Measurements from ENCODE around the gene MROH2B. TPM values are rescaled to one million over a fixed set of nuclear protein-coding genes. Genes with fewer than 3 reads are reported as not detected.
"Not testable (repeated sequence)": the region's sequence is repeated elsewhere in the genome, so short reads cannot be mapped to it uniquely, and the experiment has no call there.

MROH2B gene
- total RNA-seq, 1 experiment from 2014 or later, result not detected

DNA sequence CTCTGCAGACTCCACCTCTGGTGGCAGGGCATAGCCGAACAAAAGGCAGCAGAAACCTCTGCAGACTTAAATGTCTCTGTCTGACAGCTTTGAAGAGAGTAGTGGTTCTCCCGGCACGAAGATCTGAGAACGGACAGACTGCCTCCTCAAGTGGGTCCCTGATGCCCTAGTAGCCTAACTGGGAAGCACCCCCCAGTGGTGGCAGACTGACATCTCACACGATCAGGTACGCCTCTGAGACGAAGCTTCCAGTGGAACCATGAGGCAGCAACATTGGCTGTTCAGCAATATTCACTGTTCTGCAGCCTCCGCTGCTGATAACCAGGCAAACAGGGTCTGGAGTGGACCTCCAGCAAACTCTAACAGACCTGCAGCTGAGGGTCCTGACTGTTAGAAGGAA is 48.5 kb downstream of the MROH2B start:
- DNase-seq (ENCODE audit: low spot score), result not testable (repeated sequence)

DNA sequence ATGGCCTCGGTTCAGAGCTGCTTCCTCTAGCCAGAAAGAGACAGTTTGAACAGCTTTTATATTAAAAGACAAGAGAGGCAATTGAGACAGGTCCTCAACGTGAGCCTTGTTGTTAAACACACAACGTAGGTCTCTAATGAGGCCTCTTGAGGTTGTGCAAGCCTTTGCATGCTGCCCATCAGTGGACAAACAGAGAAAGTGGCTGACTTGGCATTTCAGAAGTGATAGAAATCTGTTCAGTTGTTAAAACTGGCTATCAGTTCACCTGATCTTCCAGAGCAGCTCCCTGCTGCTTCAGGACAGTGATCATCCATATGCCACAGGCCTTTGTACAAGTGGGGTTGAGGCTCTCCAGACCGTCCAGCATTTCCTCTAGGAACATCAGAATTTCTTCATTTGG is 58.8 kb downstream of the MROH2B start:
- DNase-seq (ENCODE audit: low spot score), result no peak

DNA sequence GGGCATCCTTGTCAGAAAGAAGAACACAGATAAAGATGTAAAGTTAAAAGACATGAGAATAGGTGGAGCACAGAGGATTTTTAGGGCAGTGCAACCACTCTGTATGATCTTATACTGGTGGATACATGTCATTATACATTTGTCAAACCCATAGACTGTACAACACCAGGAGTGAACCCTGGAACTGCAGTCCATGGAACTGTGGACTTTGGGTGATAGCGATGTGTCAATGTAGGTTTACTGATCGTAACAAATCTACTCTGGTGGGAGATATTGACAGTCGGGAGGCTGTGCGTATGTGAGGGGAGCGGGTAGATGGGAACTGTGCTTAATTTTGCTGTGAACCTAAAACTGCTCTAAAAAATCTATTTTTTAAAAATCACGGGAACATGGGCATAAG is 60.6 kb downstream of the MROH2B start:
- no peak for DNase-seq (ENCODE audit: low spot score)

DNA sequence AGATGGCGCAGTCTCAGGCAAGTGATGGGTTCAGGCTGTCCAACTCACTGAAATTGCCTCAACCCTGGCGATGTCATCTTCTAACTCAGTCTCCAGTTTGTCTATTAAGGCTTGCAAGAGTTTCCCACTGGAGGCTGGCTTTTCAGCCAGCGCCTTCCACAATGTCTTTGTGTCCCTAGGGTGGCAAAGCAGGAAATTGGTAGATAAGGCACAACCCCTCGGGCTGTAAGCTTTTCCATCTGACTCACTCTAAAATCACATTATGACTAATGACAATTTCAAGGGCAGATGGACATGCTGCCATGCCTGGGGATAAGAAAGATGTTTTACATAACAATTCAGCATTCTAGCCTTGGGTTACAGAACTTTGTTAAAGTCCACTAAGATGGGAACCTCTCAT is 61.9 kb downstream of the MROH2B start:
- no peak for DNase-seq (ENCODE audit: low spot score)

DNA sequence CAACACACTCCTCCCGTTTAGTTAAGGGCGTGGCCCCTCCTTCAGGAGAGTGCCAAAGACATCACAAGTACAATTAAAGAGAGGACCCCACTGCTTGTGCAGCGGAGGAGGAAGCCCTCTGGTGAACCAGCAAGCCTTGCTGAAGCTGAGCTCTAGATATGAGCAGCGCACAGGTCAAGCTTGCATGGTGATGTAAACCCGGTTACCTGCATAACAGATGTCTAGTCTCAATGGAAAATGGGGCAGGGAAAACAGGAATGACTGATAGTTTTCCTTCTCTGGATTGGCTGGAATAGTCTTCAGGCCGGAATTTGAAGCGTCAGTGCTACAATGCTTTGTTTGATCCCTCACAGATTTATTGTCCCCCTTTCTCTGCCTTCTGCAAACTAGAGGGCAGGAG is 66.2 kb downstream of the MROH2B start:
- no peak for DNase-seq (ENCODE audit: low spot score)

DNA sequence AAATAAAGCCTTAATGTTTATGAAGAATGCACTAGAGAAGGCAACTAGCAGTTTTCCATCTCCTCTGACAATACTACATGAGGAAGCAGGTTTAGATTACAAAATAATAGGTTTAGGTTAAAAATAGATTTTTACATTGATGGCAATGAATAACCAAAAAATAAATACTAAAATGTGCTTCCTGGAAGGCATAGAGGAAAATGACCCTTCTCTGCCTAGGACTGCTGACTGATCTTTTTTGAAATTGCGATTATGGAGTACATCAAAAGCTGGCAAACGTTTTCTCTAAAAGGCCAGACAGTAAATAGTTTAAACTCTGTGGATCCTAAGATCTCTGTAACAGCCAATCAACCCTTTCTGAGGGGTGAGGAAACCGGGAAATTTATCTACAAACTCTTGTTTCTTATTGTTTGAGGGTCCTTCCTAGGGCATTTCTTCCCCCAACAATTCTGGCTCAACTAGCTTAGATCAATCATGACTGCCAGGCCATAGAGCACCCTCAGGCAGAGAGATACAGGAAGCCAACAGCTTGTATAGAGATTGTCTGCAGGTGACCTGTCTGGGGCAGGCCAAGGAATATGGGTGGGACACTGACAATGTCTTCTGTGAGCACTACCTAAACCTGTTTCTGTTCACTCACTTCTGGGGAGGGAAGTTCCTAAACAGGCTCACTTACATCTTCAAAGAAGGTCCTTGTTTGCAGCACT is 67.3 kb downstream of the MROH2B start:
- no peak for DNase-seq (ENCODE audit: low spot score)

DNA sequence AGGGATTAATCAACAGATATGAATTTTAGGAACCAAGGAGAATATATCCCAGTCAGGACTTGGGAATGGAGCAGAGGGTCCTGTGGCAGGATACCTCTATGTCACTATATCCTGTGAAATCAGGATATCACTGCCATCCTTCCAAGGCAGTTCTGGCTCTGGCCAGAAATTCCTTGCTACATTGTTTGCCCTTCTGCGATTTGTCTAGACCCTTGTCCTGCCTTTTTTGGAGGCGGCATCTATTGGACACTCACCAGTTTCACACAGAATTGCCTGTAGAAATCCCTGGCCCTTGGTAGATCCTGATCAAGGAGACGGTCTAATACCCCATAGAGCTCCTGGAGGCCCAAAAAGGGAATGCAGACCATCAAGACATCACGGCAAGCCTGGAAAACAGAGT is 71.2 kb downstream of the MROH2B start:
- no peak for DNase-seq (ENCODE audit: low spot score)

DNA sequence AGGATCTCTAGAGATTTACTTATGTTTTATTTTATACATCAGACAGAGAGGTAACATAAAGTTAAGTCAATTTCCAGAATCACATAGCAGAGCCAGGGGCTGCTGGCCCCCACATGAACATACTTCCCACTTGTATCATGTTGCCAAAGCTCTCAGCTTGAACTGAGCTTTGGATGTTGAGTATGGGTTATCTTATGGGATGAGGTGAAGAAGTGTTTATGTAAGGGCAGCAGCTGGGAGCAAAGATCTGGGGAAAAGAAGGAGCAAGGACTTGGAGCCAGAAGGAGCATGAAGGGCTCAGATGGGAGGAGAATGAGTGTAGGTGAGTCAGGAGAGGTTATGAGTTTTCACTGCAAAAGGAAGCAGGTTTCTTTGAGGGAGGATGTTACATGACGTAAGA is 72.0 kb downstream of the MROH2B start:
- no peak for DNase-seq (ENCODE audit: low spot score)

DNA sequence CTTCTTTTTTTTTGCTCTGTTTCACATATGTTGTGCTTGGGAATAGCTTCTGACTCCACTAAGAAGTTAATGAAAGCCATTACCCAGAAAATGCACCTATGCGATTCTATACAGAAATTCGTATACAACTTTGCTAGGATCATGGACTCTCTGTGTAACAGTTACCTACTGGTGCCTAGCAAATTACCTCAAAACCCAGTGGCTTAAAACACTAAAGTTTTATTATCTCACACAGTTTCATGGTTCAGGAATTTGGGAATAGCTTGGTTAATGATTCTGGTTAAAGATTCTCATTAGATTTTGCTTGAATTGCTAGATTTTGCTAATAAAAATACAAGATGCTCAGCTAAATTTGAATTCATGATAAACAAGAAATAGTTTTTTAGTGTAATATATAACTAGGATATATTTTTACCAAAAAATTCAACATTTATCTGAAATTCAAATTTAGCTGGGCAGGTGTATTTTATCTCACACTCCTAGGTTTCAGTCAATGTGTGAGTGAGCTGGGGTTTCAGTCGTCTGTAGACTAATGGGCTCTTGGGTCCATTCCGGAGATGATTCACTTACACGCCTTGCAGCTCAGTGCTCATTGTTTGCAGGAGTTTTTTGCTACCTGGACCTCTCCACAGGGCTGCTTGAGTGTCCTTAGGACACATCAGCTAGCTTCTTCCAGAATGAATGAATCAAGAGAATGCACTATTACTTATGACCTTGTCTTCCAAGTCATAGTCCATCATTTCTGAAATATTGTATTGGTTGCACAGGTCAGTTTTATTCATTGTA is 75.1 kb downstream of the MROH2B start:
- no peak for DNase-seq (ENCODE audit: low spot score)

DNA sequence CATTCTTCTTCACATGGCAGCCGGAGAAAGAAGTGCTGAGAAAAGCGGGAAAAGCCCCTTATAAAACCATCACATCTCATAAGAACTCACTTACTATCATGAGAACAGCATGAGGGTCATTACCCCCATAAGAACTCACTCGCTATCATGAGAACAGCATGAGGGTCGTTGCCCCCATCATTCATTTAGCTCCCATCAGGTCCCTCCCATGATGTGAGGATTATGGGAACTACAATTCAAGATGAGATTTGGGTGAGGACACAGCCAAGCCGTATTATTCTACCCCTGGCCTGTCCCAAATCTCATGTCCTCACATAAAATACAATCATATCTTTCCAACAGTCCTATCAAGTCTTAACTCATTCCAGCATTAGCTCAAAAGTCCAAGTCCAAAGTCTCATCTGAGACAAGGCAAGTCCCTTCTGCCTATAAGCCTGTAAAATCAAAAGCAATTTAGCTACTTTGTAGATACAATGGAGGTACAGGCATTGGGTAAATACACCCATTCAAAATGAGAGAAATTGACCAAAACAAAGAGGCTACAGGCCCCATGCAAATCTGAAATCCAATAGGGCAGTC is 79.1 kb downstream of the MROH2B start:
- DNase-seq (ENCODE audit: low spot score), result no peak

DNA sequence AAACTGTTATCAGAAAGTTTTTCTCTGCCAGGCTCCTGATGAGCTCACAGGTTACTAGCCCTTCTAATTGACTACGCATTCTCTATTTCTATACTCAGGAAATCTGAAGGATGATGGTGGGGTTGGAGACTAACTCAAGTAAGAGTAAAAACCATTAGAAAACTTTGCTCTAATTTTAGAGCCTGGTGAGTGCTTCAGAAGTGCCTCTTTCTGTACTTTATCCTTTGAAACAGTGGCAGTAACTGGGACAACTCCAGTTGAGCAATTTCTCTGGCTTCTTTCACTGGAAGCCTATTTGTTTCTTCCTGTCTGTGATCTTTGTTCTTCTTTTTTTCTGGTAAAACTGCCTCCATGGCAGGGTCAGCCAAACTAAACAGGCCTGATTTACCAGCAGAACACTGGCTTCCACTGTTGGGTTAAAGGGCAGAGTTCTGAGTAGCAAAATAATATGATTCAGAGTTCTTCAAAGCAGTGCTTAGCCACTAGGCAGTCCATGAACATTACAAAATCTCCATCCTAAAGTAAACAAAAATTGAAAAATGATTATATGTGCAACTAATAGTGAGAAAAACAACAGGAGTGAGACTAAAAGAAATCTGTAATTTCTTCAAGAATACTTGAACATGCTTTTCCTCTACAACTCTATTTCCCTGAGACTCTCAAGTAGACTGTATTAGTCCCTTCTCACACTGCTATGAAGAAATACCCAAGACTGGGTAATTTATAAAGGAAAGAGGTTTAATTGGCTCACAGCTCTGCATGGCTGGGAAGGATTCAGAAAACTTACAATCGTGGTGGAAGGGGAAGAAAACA is 79.8 kb downstream of the MROH2B start:
- no peak for DNase-seq (ENCODE audit: low spot score)

DNA sequence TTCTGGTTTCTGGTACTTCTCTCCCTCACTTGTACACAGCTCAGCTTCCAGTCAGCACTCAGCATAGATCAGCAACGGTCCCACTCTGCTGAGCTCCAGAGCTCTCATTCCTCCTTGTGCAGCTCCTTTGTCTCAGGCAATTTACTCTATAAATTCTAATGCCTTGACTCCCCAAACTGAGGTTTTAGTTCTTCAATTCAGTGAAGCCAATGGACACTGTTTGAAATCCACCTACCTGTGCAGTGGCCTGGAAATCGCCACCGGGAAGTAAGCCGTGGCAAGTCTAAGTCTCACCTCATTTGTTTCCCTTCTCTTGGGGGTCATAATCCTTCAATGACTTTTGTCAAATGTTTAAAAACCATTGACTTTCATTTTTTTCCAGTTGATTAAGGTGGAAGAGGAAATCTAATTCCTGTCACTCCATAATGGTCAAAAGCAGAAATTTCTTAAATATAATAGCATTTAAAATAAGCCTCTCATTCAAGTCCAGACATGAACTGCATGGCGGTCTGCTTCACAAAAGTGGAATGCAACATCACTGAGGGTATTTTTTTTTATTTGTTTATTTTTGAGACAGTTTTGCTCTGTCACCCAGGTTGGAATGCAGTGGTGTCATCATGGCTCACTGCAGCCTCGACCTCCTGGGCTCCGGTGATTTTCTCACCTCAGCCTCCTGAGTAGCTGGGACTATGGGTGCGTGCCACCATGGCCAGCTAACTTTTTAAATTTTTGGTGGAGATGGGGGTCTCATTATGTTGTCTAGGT is 82.2 kb downstream of the MROH2B start:
- no peak for DNase-seq (ENCODE audit: low spot score)

DNA sequence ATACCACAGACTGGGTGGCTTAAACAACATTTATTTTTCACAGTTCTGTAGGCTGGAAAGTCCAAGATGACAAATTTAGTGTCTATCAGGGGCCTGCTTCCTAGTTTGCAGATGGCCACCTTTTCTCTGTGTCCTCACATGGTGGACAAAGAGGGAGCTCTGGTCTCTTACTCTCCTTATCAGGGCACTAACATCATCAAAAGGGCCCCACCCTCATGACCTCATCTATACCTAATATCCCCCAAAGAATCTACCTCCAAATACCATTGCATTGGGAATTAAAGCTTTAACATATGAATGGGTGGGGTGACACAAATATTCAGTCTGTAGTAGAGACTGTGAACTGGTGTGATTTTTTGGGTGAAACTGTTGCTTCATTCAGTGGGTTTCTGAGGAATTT is 83.8 kb downstream of the MROH2B start:
- no peak for DNase-seq (ENCODE audit: low spot score)

DNA sequence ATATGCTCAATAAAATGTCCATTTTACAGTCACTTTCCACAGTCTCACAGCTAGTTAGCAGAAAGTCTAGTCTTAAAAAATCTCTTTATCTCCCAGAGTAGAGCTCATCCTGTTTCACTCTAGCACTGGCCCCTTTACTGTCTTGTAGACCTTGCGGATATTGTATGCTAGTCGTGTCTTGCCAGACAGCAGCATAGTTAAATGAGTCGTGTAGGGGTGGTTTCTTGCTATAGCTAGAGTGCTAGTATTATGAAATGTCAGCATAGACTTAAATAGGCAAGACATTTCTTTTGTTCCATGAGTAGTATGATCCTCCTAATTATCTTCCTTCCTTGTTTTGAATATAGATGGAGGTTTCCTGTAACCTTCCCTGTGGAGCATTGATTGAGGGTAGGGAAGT is 84.5 kb downstream of the MROH2B start:
- no peak for DNase-seq (ENCODE audit: low spot score)

DNA sequence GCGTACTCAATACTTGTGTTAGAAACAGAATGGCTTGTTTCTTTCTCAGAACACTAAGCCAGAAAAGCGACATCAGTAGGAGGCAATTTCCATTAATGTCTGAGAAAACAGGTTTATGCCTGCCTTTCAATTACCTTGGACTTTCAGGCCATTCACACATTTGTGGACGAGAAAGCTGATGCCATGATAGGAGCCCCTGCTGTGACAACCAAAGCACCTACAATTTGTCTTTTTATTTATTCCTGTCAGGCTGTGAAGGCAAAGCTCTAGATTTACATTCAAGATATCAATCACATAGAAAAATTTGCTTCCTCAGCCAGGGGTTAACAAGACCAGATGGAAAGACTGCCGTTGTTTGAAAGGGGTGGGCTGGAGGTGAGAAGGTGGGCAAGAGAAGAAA is 85.6 kb downstream of the MROH2B start:
- DNase-seq (ENCODE audit: low spot score), result no peak

DNA sequence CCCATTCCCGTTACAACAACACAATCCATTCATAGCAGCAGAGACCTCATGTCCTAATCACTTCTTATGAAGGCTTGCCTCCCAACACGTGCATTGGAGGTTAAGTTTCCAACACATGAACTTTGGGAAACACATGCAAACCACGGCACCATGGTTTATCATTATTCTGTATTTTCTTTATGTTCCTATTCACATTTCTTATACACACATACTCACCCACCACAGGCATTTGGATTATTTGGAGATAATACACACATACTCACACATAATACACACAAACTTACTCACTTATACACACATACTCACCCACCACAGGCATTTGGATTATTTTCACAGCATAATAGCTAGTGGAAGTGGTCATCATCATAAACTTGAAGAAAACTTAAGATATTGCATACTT is 86.3 kb downstream of the MROH2B start:
- no peak for DNase-seq (ENCODE audit: low spot score)

DNA sequence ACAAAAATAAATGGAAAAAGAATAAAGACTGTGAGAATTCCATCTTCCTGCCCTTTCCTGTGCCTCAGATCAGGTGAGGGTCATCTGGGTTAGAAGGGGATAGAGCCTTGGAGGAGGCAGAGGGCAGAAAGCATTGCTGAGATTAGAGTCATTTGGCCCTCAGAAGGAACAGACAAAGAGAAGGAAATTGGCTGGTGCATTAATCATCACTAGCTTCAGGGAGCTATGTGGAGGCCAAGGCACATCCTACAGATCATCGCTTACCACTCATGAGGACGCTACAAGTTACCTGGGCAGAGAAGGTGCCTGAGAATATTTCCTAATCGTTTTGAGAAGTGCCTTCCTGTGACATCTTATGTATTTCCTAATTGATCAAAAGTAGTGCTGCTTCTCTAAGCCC is 87.4 kb downstream of the MROH2B start:
- no peak for DNase-seq (ENCODE audit: low spot score)

DNA sequence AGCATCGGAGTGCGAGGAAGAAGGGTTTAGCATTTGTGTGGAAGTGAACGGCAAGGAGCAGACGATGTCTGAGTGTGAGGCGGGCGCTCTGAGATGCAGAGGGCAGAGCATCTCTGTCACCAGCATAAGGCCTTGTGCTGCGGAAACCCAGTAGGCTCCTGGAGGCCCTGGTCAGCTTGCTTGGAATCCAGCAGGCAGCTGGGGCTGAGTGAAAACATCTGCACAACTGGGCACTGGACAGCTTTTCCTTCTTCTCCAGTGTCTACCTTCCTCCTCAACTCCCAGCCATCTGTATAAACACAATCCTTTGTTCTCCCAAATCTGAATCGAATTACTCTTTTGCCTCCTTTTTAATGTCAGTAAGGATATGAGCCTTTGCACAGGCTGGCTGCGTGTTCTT is 89.7 kb downstream of the MROH2B start:
- no peak for DNase-seq (ENCODE audit: low spot score)

DNA sequence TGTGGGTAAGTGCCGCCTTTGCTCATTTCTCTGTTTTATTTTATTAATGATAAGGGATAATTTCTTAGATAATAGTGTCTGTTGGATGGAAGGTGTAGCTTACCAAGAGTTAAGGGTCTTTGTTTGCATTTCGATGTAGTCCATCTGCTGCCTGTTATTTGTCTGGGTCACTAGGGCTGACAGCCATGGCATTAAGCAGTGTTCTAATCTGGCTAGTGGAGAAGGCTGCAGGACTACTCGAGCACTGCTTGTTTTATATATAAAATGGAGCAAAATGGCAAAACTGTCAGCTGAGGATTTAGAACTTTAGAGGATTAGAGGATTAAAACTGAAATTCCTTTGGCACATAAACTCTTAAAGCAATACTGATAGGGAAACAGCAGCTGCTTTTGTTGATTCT is 94.3 kb downstream of the MROH2B start:
- no peak for DNase-seq (ENCODE audit: low spot score)

DNA sequence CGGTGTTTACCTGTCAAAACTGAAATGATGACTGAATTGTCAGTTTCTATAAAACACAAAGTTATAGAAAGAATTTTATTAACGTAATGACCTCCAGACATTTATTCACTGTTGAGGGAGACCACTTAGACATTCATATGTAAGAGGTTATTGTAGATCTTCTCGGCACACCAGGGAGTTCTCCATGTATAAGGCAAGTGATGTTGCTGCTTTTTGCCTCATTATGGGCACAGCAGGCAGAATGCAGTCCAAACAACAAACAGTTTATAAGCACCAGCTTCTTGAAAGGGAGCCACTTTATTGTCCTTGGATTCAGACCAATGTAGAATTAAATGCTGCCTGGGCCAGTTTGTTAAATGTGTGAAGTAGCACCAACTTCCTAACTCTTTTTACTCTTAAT is 95.1 kb downstream of the MROH2B start:
- DNase-seq (ENCODE audit: low spot score), result no peak

DNA sequence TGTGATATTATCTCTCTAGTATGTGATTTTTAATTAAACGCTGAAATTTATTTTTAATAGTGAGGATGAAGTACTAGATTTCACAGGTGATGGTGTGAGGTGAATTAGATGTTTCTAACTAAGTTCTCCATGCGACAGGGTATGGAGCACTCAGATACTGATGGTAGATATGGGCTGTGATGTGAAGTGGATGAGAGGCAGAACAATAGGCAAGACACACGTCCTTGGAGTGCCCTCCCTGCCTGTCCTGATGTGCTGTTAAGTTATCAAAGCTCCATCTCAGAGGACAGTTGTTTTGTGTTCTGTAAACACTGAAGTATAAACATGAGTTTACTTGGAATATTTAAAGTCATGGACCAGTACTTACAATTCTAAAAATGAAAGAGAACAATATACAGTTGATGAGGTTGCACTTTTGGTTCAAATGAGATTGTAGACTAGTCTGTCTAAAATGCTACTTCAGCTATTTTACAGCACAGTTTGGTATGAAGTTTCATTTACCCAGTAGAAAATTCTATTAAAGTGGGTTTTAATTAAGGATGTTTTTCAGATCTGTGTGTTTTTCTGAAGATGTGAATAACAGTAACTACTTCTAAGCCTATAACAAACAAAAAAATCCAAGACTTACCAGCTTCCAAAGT is 97.7 kb downstream of the MROH2B start:
- DNase-seq (ENCODE audit: low spot score), result no peak

Measured in HT-29 (cell line).